Endothelial cell of umbilical vein (primary cell): Measurements from ENCODE around the gene NTNG1. TPM values are rescaled to one million over a fixed set of nuclear protein-coding genes. Genes with fewer than 3 reads are reported as not detected.

Experiments used
- BruUV-seq: library from RNA; stranded (reverse); fragments of 400-500 nt; replicated peaks from 2 replicates; lab custom pipeline; 2021; lab: Mats Ljungman, UMichigan
- CTCF ChIA-PET: fragments of 300-600, 350-600 bp; sonication (Branson Sonifier 250); formaldehyde crosslinking; loops from one replicate; lab custom pipeline; 2021; ENCODE audit warnings: antibody characterized with exemption, inconsistent platforms; lab: Charles Lee
- POLR2A ChIA-PET: fragments of 300-600, 350-600 bp; sonication (Branson Sonifier 250); formaldehyde crosslinking; loops from one replicate; lab custom pipeline; 2021; ENCODE audit warnings: antibody characterized with exemption, inconsistent platforms; lab: Charles Lee
- DNase-seq: peaks from one replicate; pipeline ENCODE4 v3.0.0-alpha.2; 2011; ENCODE audit warnings: low read depth, low spot score
- FAIRE-seq: peaks from 2 replicates; lab custom pipeline; 2011; peaks lifted over from hg19 to GRCh38; lab: Jason Lieb, UNC
- H2AFZ ChIP-seq: 2 replicates; pipeline ENCODE4 v1.6.0; 2012; ENCODE audit warnings: low read depth, low read length, control low read depth, inconsistent platforms
- H3K27ac ChIP-seq: 2 replicates; pipeline ENCODE4 v1.5.1; 2011; ENCODE audit warnings: low read depth, mild to moderate bottlenecking, control low read depth, low read length, moderate library complexity; ENCODE audit not compliant: insufficient read depth
- H3K27me3 ChIP-seq, 2 experiments: 2 replicates each; pipeline versions ENCODE4 v1.6.0 to v1.6.1; 2011; ENCODE audit warnings: low read length in 2 of 2, mixed read lengths in 1 of 2; ENCODE audit not compliant: control insufficient read depth in 2 of 2, insufficient read depth in 2 of 2
- H3K36me3 ChIP-seq, 2 experiments: 2 replicates in 1 of 2; 3 replicates in 1 of 2; pipeline ENCODE4 v1.5.1; 2011; ENCODE audit warnings: low read length in 2 of 2, mild to moderate bottlenecking in 1 of 2, moderate library complexity in 1 of 2; ENCODE audit not compliant: control insufficient read depth in 2 of 2, insufficient read depth in 2 of 2; ENCODE audit errors: extremely low read depth in 1 of 2
- H3K4me1 ChIP-seq: 3 replicates; pipeline ENCODE4 v1.5.1; 2011; ENCODE audit warnings: mild to moderate bottlenecking, low read length; ENCODE audit not compliant: control insufficient read depth, insufficient read depth; ENCODE audit errors: extremely low read depth
- H3K4me2 ChIP-seq: 2 replicates; pipeline ENCODE4 v1.6.1; 2011; ENCODE audit warnings: low read length, control low read depth, mixed read lengths; ENCODE audit not compliant: insufficient read depth
- H3K4me3 ChIP-seq, 3 experiments: fragments of 200-600 bp in 1 of 3; sonication (generic), shearing (Covaris generic) in 1 of 3; replicated peaks in 1 of 3; 2 replicates each; pipeline ENCODE4 v1.5.1; 2011 to 2016; ENCODE audit warnings: control low read depth in 3 of 3, low read length in 3 of 3, mild to moderate bottlenecking in 2 of 3, inconsistent platforms in 1 of 3, low read depth in 1 of 3, moderate library complexity in 1 of 3; ENCODE audit not compliant: insufficient read depth in 1 of 3
- H3K79me2 ChIP-seq: 2 replicates; pipeline ENCODE4 v1.6.0; 2012; ENCODE audit warnings: low read length, inconsistent platforms; ENCODE audit not compliant: control insufficient read depth, insufficient read depth
- H3K9ac ChIP-seq: replicated peaks from 2 replicates; pipeline ENCODE3; 2011; ENCODE audit warnings: low read length, control low read depth; ENCODE audit not compliant: insufficient read depth; ENCODE audit errors: extremely low read depth
- H3K9me1 ChIP-seq: replicated peaks from 3 replicates; pipeline ENCODE4 v1.6.0; 2011; ENCODE audit warnings: mild to moderate bottlenecking, low read length; ENCODE audit not compliant: control insufficient read depth, insufficient read depth; ENCODE audit errors: extremely low read depth
- H3K9me3 ChIP-seq: replicated peaks from 2 replicates; pipeline ENCODE4 v1.5.1; 2012; ENCODE audit warnings: low read length, inconsistent platforms; ENCODE audit not compliant: control insufficient read depth, insufficient read depth
- H4K20me1 ChIP-seq: replicated peaks from 2 replicates; pipeline ENCODE3; 2011; ENCODE audit warnings: mild to moderate bottlenecking, low read length; ENCODE audit not compliant: control insufficient read depth, insufficient read depth; ENCODE audit errors: extremely low read depth
- EZH2 ChIP-seq: IDR thresholded peaks from 2 replicates; pipeline ENCODE4 v1.6.1; 2012; ENCODE audit warnings: borderline replicate concordance, low read depth, mild to moderate bottlenecking, moderate library complexity, low read length, inconsistent platforms; ENCODE audit not compliant: severe bottlenecking
- FOS ChIP-seq: IDR thresholded peaks from 2 replicates; pipeline ENCODE4 v1.6.1; 2011; ENCODE audit warnings: mild to moderate bottlenecking, low read length, moderate library complexity, borderline replicate concordance; ENCODE audit not compliant: insufficient read depth
- GATA2 ChIP-seq: IDR thresholded peaks from 2 replicates; pipeline ENCODE4 v1.7.0; 2011; ENCODE audit warnings: low read depth, mild to moderate bottlenecking, moderate library complexity, mixed read lengths, low read length; ENCODE audit not compliant: insufficient read length, insufficient read depth
- MYC ChIP-seq: IDR thresholded peaks from one replicate; pipeline ENCODE4 v1.6.1; 2011; ENCODE audit warnings: mild to moderate bottlenecking, low read depth, low read length
- POLR2A ChIP-seq: IDR thresholded peaks from 2 replicates; pipeline ENCODE4 v1.6.1; 2012; ENCODE audit warnings: low read depth, mild to moderate bottlenecking, control low read depth, low read length
- POLR2AphosphoS5 ChIP-seq: IDR thresholded peaks from 2 replicates; pipeline ENCODE4 v1.6.1; 2012; ENCODE audit warnings: low read depth, mild to moderate bottlenecking, control low read depth, low read length, moderate library complexity; ENCODE audit not compliant: insufficient read depth
- dilution Hi-C: fragments of 300-500 bp; cut with MboI; formaldehyde crosslinking; loops from one replicate; pipeline ENCODE4 v1.15.0; 2019; ENCODE audit warnings: low sequenced_read_pairs; ENCODE audit not compliant: extremely low pct_ligation_motif_present
- intact Hi-C: fragments of 100-400 bp; cut with micrococcal nuclease; formaldehyde crosslinking; loops from one replicate; pipeline ENCODE4 v1.10.0; 2022
- polyA plus RNA-seq, 4 experiments: library from polyadenylated mRNA; depleted of rRNA in 3 of 4; stranded (reverse) in 3 of 4; unstranded in 1 of 4; fragments of >200 nt; gene quantifications; 2 replicates each; pipeline versions ENCODE4 v1.2.1 to v1.2.3, GENCODE V29; 2011 to 2012; ENCODE audit warnings: missing spikeins in 1 of 4
- total RNA-seq: library from RNA; stranded (reverse); gene quantifications from 2 replicates; pipeline ENCODE4 v1.2.3, GENCODE V29; 2021
- TF ChIP-seq, protein P1 (sequence below), 2 donors: IDR thresholded peaks; 1 replicate in 1 of 2; 2 replicates in 1 of 2; pipeline ENCODE4 v1.5.1; 2011; ENCODE audit warnings: low read length in 2 of 2, mild to moderate bottlenecking in 2 of 2, moderate library complexity in 2 of 2, control low read depth in 1 of 2, inconsistent platforms in 1 of 2, low read depth in 1 of 2; ENCODE audit not compliant: insufficient read depth in 1 of 2; ENCODE audit errors: extremely low read depth in 1 of 2
- TF ChIP-seq, protein P2 (sequence below): IDR thresholded peaks from 2 replicates; pipeline ENCODE4 v1.6.1; 2011; ENCODE audit not compliant: insufficient read depth, insufficient read length

NTNG1 gene
- total and polyA plus RNA-seq, 2 donors (not counting 3 experiments of a cell fraction or from before 2014, with no cell fraction given): not detected

DNA sequence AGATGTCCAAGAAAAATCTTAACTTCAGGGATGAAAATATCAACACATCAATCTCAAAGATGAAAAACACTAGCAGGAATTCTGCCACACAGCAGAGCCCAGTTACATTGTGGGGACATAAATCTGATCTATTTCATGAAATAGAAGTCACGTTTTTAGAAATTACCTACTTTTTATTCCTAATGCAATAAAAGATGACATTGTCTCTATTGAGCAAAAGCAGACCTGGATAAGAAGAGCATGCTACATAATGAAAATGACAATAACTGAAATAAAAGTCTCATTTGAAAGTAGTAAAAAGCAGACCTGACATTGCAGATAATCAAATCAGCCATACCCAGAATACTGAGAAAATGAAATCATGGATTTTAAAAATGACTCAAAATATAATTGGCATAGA is 156.8 kb downstream of the NTNG1 start:
- H3K79me2 ChIP-seq: no peaks in the 10 kb centered on the region
- dilution Hi-C loops (no loop called here), intact Hi-C loops (no loop called here)
- H3K36me3 ChIP-seq: no peaks in the 10 kb centered on the region
- no peak overlapping the region for H2AFZ ChIP-seq
- FAIRE-seq: no peak
- no peak for DNase-seq
- no peak overlapping the region for H3K4me2 ChIP-seq
- H3K4me3 ChIP-seq: no peak overlapping the region
- ChIA-PET POLR2A (no interaction called here), CTCF (no interaction called here)
- H4K20me1 ChIP-seq: no peaks in the 10 kb centered on the region
- no peaks in the 10 kb centered on the region for H3K9me1 ChIP-seq
- no peak for TF ChIP-seq MYC
- no peak for TF ChIP-seq POLR2AphosphoS5
- TF ChIP-seq, protein P1, sequence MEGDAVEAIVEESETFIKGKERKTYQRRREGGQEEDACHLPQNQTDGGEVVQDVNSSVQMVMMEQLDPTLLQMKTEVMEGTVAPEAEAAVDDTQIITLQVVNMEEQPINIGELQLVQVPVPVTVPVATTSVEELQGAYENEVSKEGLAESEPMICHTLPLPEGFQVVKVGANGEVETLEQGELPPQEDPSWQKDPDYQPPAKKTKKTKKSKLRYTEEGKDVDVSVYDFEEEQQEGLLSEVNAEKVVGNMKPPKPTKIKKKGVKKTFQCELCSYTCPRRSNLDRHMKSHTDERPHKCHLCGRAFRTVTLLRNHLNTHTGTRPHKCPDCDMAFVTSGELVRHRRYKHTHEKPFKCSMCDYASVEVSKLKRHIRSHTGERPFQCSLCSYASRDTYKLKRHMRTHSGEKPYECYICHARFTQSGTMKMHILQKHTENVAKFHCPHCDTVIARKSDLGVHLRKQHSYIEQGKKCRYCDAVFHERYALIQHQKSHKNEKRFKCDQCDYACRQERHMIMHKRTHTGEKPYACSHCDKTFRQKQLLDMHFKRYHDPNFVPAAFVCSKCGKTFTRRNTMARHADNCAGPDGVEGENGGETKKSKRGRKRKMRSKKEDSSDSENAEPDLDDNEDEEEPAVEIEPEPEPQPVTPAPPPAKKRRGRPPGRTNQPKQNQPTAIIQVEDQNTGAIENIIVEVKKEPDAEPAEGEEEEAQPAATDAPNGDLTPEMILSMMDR (IDR thresholded peaks at IDR 0.05; ENCODE audit: extremely low read depth in 1 of 2, insufficient read depth in 1 of 2, low read depth in 1 of 2, low read length in 2 of 2): no peak
- no peak for TF ChIP-seq GATA2
- TF ChIP-seq EZH2: no peak
- TF ChIP-seq, protein P2, sequence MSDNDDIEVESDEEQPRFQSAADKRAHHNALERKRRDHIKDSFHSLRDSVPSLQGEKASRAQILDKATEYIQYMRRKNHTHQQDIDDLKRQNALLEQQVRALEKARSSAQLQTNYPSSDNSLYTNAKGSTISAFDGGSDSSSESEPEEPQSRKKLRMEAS: no peak
- TF ChIP-seq POLR2A: no peak
- TF ChIP-seq FOS: no peak
- H3K27ac ChIP-seq: no peak overlapping the region
- H3K9ac ChIP-seq: no peak overlapping the region
- no peaks in the 10 kb centered on the region for H3K9me3 ChIP-seq
- no peaks in the 10 kb centered on the region for H3K4me1 ChIP-seq
- no peaks in the 10 kb centered on the region for H3K27me3 ChIP-seq
- no TSS peak for BruUV-seq
